SK-N-SH (cell line): Measurements from ENCODE around the gene FKBP2.

ENCODE experiments used
- EP300 ChIP-seq, 2 experiments: IDR thresholded peaks; 2 replicates each; pipeline versions ENCODE4 v1.4.0 to v1.6.1; 2012; ENCODE audit warnings: borderline replicate concordance in 1 of 2, low read depth in 1 of 2, low read length in 1 of 2
- FOXM1 ChIP-seq: IDR thresholded peaks from 2 replicates; pipeline ENCODE4 v1.4.0; 2012; ENCODE audit warnings: low read depth, mild to moderate bottlenecking
- MEF2A ChIP-seq: IDR thresholded peaks from 2 replicates; pipeline ENCODE4 v1.4.0; 2012; ENCODE audit warnings: low read depth, borderline replicate concordance
- POLR2AphosphoS5 ChIP-seq: IDR thresholded peaks from 2 replicates; pipeline ENCODE4 v1.6.1; 2012; ENCODE audit warnings: low read depth, low read length
- SIN3A ChIP-seq: IDR thresholded peaks from 2 replicates; pipeline ENCODE4 v1.6.1; 2012; ENCODE audit warnings: low read depth, mild to moderate bottlenecking, low read length, moderate library complexity, borderline replicate concordance
- SMC3 ChIP-seq: IDR thresholded peaks from 2 replicates; pipeline ENCODE4 v1.6.1; 2012; ENCODE audit warnings: low read depth, low read length, improper control_type of control experiment
- TAF1 ChIP-seq: IDR thresholded peaks from 2 replicates; pipeline ENCODE4 v1.6.1; 2012; ENCODE audit warnings: low read depth, mild to moderate bottlenecking, low read length, moderate library complexity, borderline replicate concordance
- TF ChIP-seq, protein P1 (sequence below): fragments of 200-600 bp; sonication (generic); IDR thresholded peaks from 2 replicates; pipeline ENCODE4 v1.6.1; 2017; ENCODE audit warnings: antibody characterized with exemption, mild to moderate bottlenecking, moderate library complexity

DNA sequence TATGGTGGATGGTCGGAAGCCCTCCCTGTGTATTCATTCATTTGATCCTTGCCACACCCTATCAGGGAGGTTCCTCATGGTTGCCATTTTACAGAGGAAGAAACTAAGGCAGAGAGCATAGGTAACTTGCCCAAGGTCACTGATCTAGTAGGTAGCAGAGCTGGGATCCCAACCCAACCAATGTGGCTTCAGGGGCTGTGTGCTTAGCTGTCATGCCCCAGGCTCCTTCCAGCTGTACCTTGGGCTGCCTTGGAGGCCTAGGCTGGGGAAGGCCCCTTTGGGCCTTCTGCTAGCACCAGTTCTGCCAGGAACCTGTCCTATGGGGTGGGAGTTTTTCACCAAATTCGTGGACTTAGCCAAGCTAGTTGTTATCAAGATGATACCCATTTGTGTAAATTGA, 34.9 kb downstream of the FKBP2 start:
- TF ChIP-seq POLR2AphosphoS5 (no peak), TAF1 (no peak), EP300 (IDR thresholded peaks at IDR 0.05; ENCODE audit: borderline replicate concordance in 1 of 2, low read depth in 1 of 2, low read length in 1 of 2) (no peak), SIN3A (no peak), FOXM1 (no peak), MEF2A (no peak), SMC3 (no peak)
- TF ChIP-seq, protein P1, sequence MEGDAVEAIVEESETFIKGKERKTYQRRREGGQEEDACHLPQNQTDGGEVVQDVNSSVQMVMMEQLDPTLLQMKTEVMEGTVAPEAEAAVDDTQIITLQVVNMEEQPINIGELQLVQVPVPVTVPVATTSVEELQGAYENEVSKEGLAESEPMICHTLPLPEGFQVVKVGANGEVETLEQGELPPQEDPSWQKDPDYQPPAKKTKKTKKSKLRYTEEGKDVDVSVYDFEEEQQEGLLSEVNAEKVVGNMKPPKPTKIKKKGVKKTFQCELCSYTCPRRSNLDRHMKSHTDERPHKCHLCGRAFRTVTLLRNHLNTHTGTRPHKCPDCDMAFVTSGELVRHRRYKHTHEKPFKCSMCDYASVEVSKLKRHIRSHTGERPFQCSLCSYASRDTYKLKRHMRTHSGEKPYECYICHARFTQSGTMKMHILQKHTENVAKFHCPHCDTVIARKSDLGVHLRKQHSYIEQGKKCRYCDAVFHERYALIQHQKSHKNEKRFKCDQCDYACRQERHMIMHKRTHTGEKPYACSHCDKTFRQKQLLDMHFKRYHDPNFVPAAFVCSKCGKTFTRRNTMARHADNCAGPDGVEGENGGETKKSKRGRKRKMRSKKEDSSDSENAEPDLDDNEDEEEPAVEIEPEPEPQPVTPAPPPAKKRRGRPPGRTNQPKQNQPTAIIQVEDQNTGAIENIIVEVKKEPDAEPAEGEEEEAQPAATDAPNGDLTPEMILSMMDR = no peak
